NB4 (cell line): ENCODE results near the gene GAL.

Source experiments
- DNase-seq: peaks from one replicate; pipeline ENCODE4 v3.0.0; 2010; ENCODE audit warnings: low read depth
- H3K4me3 ChIP-seq: one replicate; pipeline ENCODE4 v1.5.1; 2011; ENCODE audit warnings: mild to moderate bottlenecking, low read depth, low read length, moderate library complexity
- CTCF ChIP-seq: IDR thresholded peaks from one replicate; pipeline ENCODE4 v1.5.1; 2012; ENCODE audit warnings: low read depth, low read length
- MYC ChIP-seq: IDR thresholded peaks from 2 replicates; pipeline ENCODE4 v1.6.1; 2011; ENCODE audit warnings: low read depth, low read length
- POLR2A ChIP-seq: IDR thresholded peaks from 2 replicates; pipeline ENCODE4 v1.6.1; 2011; ENCODE audit warnings: mild to moderate bottlenecking; ENCODE audit not compliant: insufficient read length; ENCODE audit errors: extremely low read depth
- TF ChIP-seq, protein P1 (sequence below): IDR thresholded peaks from 2 replicates; pipeline ENCODE4 v1.6.1; 2011; ENCODE audit warnings: low read depth, low read length

The GAL gene

DNA sequence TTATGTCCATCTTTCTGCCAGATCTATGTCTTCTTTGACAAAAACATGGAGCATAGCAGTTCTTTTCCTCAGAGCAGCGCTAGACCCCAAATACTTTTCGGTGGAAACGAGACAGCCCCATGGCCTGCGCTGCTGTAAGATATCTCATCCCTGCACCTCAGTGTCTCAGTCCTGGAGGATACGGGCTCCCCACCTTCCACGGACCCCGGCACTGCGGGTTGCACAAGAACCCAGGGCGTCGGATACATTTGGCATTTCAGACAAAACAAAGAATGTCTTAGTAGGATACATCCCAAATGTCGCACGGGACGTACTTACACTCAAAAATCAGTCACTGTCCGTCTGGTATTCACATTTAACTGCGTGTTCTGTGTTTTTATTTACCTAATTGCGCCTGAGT is 9.9 kb upstream of the GAL start:
- no peak overlapping the region for H3K4me3 ChIP-seq
- no peak for DNase-seq
- TF ChIP-seq CTCF = no peak
- TF ChIP-seq, protein P1, sequence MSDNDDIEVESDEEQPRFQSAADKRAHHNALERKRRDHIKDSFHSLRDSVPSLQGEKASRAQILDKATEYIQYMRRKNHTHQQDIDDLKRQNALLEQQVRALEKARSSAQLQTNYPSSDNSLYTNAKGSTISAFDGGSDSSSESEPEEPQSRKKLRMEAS = no peak
- no peak for TF ChIP-seq POLR2A
- TF ChIP-seq MYC = no peak

DNA sequence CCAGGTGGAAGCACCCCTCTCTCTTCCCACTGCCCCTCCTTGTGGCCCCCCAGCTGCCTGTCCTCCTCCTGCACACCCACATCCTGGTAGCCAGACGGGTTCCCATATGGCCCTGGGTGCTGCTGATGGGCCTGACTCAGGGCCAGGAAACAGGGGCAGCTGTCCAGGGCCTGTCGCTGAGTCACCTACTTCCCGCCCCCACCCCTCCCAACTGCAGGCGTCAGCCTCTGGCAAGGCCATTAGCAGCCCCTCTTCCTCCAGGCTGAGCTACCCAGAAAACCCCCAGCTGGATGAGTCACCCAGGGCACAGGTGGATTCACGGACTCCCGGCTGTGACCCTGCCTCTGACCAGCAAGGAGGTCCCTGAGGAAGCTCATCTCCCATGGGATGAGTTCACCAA is 6.9 kb upstream of the GAL start:
- TF ChIP-seq MYC (0 out of 2 replicates have a peak, but pooled peaks have one; percentile 33), POLR2A (no peak)
- TF ChIP-seq, protein P1 = 0 out of 2 replicates have a peak, but pooled peaks have one; percentile 13
- H3K4me3 ChIP-seq = no peak overlapping the region
- peak; percentile 85 for DNase-seq

DNA sequence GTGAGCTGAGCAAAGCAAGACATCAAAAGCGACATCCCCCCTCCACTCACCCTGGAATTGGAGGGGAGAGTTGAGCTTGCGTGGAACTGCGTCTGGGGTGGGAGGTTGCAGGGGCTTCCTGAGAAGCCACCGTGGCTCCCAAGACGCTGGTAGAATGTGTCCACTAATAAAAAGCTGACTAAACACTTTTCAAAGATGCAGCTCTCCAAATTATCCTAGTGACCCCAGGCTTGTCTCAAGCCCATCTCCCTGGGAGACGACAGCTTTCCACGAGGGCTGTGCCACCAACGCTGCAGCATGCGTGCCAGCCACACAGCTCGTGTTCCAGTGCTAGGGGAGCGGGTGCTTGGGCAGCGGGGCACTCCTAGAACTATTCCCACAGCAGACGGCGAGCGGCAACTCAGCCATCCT is 6.3 kb upstream of the GAL start:
- DNase-seq = no peak

GRCh38 chr11:68680541-68681231 is 3.7 kb upstream of the GAL start:
- H3K4me3 ChIP-seq = no peak overlapping the region
- TF ChIP-seq, protein P1 = no peak
- TF ChIP-seq MYC = no peak
- TF ChIP-seq CTCF = no peak
- TF ChIP-seq POLR2A = no peak
- DNase-seq = no peak

More for the DNA sequence above, 6.3 kb upstream of the GAL start:
- TF ChIP-seq POLR2A (no peak), MYC (no peak), CTCF (no peak)
- TF ChIP-seq, protein P1 = no peak
- H3K4me3 ChIP-seq = no peak overlapping the region

DNA sequence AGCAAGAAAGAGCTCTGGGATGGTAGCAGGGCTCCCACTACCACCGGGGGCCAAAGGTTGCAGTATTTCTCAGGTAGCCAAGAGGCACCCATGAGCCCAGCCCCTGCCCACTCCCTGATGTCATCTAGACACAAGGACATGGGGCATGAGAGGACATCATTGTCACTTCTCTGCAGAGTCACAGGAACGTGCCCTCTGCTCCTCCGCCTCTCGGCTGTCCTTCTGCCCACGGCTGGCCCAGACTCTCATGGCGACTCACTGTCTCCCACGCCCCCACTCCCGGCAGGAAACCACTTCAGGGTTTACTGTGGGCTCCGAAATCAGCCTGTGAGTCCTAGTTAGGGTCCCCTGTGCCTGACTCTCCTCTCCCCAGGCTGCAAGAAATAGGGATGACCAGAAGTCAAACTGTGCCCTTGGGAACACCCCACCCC is 1.8 kb upstream of the GAL start:
- peak; percentile 49 for DNase-seq
- H3K4me3 ChIP-seq = no peak overlapping the region
- TF ChIP-seq MYC = no peak
- TF ChIP-seq POLR2A = no peak
- no peak for TF ChIP-seq CTCF
- TF ChIP-seq, protein P1 = no peak

GRCh38 chr11:68683121-68683520 is 1.2 kb upstream of the GAL start:
- no peak for DNase-seq
- TF ChIP-seq, protein P1 = no peak
- no peak for TF ChIP-seq CTCF
- TF ChIP-seq POLR2A = no peak
- no peak for TF ChIP-seq MYC
- H3K4me3 ChIP-seq = no peak overlapping the region
